ENCODE data around the gene AQP12B.
"Not testable (repeated sequence)": the region's sequence is repeated elsewhere in the genome, so short reads cannot be mapped to it uniquely, and the experiment has no call there.

AQP12B gene

DNA sequence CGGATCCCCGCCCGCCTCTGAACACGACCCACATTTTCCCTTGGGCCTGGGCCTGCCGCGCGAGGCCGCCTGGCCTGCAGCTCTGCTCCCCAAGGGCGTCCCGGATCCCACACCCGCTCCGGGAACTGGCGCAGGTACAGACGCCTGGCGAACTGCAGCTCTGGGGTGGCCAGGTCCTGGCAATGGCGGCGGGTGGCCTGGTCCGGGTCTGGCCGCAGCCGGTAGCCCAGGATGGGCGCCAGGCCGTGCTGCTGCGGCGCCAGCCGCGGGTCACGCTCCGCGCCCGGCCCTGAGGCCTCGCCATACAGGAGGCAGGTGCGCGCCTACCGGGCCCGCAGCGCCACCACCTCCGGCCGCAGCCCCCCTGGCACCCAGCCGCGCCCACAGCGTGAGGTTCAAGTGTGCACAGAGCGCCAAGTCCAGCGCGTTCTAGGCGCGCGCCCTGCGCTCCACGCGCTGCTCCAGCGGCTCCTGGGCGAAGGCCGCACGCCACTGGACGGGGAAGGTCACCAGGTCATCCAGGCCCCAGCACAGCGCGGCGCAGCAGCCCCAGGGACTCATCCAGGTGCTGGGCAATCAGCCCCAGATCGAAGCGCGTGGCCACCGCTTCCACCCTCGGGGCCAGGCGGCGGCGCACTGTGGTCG, 18.5 kb upstream of the AQP12B start:
- DNase-seq (ENCODE audit: low read depth): no peak

DNA sequence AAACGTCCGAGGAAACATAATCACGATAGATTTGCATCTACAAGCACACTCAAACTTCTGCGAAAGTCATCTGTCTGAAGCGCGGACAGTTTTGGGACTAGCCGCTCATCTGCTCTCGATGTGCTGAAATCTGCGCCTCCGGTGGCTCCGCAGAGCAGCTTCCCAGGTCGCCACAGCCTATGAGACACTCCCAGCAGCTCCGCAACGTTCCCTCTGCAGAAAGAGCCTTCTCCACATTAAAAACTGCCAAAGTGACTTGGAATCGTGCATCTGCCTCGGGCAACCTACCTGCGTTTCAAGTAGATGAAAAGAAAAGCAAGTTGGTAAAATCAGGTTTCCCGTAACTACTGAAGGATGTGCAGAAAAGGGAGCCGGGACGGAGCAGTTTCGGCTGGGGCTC, 17.9 kb upstream of the AQP12B start:
- not testable (repeated sequence) for DNase-seq (ENCODE audit: low read depth)

DNA sequence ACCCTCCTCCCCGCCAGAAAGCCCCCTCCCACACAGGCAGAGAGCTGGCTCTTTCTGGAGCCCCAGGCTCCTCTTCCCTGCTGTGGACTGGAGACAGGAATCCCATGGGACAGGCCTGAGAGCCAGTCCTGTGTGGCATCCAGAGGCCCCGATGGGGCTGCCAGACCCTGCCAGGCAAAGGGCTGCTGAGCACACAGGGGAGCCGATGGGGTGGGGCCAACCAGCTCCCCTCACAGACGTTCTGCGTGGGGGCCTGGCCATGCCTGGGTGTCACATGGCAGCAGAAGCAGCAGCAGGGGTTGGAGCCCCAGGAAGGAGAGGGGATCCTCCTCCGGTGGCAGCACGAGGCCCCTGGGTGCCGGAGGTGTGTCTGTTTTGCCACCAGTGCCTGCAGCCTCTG, 17.1 kb upstream of the AQP12B start:
- not testable (repeated sequence) for DNase-seq (ENCODE audit: low read depth)

DNA sequence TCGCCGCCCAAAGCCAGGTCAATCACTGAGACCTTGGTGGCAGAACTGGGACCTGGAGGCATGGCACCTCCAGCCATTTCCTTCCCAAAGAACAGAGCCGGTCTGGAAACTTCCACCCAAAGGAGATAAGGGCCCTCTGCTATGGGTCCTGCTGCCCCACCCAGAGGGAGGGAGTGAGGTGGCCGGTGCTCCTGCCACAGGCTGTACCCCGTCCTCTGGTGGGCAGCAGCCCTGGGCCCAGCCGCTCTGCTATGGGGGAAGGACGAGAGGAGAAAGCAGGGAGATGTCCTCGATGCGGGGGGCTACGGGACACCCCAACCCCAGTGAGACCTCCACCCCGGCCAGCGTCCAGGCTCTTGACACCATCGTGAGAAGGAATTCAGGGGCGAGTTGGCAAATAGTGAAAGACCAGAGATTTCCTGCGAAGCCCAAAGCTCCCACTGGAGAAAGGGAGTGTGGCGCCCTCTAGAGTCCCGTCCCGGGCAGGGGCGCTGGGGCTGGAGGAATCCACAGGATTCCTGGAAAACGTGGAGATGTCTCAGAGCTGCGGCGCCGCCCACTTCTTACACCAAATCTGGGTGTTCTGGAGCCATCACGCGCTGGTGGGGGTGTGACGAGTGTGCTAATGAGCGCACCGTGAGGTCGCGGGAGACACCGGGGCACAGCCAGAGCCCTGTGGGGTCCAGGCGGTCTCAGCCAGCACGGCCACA, 16.3 kb upstream of the AQP12B start:
- not testable (repeated sequence) for DNase-seq (ENCODE audit: low read depth)

DNA sequence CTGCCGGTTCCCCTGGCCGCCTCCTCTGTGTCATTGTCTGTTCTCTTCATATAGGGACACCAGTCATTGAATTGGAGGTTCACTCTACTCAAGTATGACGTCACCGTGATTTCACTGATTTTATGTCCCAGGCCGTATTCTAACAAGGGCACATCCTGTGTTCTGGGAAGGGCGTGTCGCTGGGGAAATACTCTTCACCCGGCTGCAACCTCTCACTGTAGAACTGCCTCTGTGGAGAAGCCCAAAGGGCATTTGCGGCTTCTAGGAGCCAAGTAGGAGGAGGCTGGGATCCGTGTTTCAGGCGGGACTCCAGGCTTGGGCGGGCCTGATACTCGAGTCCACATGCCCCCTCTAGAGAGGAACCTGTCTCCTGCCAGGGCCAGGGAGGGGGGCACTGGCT, 13.8 kb upstream of the AQP12B start:
- DNase-seq (ENCODE audit: low read depth): not testable (repeated sequence)

DNA sequence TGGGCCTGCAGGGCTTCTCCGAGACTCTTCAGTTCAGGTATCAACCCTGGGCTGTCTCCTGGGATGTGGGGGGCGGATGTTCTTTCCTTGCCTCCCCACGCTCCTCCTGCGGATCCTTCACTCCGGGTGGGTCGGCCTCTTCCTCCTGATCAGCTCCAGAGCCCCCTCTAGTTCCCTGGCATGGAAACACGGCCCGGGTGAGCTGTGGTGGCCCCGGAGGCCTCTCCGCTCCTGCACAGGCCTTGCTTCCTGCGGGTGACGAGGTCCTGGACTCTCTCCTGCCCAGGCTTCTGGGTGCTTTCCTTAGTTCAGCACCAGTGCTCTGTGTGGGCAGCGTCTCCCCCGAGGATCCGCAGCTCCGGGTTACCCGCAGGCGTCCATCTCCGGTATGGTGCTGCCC, 12.9 kb upstream of the AQP12B start:
- not testable (repeated sequence) for DNase-seq (ENCODE audit: low read depth)

DNA sequence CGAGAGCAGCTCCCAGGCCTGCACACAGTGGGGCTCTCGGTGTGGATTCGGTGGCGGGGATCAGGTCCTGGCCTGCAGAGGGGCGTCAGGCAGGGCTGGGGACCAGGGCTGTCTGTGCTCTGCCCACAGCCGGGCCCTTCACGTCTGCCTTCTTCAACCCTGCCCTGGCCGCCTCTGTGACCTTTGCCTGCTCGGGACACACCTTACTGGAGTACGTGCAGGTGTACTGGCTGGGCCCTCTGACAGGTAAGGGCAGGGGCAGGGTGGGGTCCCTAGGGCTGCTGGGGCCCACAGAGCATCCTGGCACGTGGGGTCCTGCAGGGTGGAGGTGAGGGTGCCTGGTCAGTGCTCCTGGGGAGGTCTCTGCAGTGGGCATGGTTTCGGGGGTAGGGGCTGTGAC, 11.6 kb upstream of the AQP12B start:
- not testable (repeated sequence) for DNase-seq (ENCODE audit: low read depth)

DNA sequence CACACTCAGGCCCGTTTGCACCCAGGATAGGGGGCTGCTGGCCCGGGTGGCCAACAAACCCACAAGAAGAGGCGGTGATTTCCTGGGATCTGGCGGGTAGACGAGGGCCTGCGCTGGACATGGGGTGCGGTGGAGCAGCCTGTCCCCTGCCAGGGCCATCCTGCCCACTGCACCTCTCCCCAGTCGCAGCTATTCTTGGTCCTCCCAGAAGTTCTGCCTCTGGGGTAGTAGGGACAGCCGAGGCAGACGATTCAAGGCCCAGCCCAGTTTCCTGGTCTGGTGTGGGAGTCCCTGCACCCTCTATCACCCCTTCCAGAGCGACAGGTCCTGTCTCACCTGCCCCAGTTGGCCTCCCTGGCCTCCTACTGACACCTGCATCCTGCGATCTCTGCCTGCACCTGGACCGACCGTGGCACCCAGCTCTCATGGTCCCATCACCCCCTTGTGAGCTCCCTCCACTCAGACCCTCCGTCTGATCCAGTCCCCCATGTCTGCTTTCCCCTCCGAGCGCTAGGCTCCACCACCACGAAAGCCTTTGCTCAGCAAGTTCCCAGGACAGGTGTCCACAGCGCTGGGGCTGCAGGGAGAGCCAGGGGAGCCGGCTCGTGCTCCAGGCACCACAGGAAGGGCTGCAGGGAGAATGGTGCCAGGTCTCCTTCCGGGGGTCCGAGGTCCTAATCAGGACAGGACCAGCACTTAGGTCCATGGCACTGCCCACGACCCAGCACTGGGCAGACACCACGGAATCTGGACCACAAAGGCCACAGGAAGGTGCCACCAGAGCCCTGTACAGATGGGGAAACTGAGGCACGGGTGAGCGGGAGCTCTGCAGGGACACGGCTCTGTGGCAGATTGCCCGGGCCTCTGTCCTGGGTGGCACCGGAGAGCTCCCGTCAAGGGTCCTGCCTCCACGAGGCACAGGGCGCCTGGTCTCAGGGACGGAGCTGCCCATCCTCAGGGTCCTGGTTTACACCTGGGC, 10.2 kb upstream of the AQP12B start:
- not testable (repeated sequence) for DNase-seq (ENCODE audit: low read depth)

DNA sequence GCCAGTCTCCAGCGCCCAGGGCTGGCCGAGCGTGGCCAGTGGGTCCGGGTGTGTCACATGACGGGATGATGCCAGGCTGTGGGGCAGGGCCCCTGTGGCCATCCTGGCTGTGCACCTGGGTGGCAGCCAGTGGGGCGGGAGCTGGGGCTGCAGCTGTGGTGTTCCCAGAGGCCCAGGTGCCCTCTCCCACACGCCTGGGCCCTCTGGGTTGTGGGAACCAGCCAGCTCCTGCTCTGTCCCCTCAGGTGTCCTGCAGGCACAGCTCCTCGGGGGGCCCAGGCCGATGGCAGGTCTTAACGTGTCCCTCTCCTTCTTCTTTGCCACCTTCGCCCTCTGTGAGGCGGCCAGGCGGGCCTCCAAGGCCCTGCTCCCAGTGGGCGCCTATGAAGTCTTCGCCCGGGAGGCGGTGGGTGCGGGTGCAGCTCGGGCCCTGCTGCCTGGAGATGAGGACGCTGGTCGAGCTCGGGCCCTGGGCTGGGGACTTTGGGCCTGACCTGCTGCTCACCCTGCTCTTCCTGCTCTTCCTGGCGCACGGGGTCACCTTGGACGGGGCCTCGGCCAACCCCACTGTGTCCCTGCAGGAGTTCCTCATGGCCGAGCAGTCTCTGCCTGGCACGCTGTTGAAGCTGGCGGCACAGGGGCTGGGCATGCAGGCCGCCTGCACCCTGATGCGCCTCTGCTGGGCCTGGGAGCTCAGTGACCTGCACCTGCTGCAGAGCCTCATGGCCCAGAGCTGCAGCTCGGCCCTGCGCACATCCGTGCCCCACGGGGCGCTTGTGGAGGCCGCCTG, 9.1 kb upstream of the AQP12B start, which contains the start of gene AQP12A:
TSS of gene AQP12A (plus strand) at position 236 of the 790 bp plus-strand sequence. CDS start at position 284, 48 bp downstream.
- not testable (repeated sequence) for DNase-seq (ENCODE audit: low read depth)

DNA sequence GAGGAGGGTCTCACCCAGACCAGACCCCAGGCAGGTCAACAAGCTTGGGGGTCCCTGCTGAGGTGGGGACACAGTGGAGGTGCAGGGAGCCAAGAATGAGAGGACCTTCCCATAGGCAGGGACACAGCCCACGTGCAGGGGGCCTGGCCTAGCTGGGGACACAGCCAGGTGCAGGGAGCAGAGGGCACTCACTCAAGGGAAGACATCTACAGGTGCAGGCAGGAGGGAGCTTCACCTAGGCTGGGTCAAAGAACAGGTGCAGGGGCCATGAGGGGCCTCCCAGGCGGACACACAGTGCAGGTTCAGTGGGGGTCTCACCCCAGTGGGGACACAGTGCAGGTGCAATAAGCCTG, 8.4 kb upstream of the AQP12B start:
- not testable (repeated sequence) for DNase-seq (ENCODE audit: low read depth)

DNA sequence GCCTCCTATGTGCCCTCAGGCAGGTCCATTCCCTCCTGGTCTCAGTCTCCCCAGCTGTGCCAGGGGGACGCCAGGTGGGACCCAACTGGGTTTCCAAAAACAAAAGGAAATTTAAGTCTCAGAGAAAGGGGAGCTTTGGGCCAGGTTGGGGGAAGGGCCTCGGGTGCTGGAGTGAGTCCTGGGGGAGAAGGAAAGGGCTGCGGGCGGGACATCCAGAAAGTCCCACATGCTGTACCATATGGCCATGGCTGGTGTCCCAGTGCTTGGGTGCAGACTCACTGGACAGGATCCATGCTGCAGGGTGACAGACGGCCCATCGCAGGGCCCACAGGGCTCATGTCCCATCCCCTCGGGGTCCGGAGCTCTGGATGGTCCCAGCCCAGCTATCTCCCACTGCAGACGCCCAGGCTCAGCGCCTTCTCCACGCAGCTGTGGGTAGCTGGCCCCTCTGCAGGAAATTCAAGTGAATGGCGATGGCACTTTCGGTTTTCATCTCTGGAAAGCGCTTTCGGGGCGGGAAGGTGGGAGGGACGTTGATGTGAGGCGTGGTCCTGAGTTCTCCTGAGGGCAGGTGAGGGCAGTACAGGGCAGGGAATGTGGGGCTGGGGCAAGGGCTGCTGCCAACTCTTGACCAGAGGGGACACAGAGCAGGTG, 7.9 kb upstream of the AQP12B start:
- not testable (repeated sequence) for DNase-seq (ENCODE audit: low read depth)

DNA sequence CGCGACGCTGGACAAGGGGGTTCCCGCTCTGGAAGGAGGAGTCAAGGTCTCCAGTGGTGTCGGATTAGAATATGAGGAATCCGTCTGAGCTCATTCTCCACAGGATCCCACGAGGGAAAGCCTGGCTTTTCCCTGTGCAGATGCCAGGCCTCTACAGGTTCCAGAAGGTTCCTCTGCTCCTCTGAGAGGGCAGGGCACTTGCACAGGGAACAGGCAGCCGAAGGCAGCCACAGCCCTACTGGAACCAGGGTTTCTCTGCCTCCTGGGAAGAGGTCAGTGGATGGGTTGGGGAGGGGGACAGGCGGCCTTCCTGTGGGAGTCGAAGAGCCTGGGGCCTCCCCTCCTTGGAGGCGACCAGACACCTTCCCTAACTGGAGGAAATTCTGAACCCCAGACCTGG, 7.3 kb upstream of the AQP12B start:
- DNase-seq (ENCODE audit: low read depth): no peak

DNA sequence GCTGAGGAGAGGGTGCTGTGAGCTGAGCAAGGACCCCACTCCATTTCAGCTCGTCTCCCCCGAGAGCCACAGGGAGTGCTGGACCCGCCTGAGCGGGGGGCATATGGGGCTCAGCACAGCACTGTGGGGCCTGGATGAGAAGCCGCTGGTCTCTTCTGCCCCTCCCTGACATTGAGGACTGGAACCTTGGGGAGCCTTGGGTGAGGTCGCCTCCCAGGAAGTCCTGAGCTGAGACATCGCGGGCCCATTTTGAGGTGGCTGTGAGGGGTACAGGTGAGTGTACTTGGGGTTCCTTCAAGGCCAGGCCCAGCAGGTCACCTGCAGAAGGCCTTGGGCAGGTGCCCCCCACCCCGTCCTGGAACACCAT, 5.9 kb upstream of the AQP12B start:
- DNase-seq (ENCODE audit: low read depth): no peak

DNA sequence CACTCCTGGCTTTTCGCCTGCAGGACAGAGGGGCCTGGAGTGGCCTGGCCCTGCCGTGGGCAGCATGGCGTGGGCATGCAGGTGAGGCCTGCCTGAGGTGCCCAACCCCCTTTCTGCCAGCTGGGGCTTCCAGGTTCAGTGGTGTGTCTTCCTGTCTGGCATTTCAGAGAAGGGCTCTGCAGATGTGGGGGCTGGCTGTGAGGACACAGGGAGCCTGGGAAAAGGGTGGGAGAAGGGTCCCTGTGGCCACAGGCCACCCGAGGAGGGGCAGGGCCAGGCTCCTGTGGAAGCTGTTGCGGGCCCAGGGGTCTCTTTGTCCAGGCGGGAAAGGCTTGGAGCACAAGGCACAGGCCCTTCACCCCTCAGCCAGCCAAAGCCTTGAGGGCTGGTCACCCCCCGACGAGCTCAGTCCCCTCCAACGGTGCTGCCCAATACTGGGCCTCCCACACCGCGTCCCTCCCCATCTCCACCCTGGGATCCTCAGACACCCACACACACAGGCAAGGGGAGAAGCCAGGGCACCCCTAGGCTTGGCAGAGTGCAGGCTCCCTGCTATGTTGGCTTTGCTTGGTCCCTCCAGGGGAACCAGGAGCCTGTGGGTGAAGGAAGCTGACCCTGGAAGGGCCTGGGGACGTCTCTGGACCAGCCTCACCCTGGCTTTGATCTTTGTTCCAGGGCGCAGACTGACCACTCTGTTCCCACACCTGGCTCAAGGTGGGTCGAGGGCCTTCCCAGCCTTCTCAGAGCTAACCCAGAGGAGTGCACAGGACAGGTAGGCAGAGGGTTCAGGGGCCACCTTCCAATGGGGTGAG, 5.3 kb upstream of the AQP12B start:
- no peak for DNase-seq (ENCODE audit: low read depth)

DNA sequence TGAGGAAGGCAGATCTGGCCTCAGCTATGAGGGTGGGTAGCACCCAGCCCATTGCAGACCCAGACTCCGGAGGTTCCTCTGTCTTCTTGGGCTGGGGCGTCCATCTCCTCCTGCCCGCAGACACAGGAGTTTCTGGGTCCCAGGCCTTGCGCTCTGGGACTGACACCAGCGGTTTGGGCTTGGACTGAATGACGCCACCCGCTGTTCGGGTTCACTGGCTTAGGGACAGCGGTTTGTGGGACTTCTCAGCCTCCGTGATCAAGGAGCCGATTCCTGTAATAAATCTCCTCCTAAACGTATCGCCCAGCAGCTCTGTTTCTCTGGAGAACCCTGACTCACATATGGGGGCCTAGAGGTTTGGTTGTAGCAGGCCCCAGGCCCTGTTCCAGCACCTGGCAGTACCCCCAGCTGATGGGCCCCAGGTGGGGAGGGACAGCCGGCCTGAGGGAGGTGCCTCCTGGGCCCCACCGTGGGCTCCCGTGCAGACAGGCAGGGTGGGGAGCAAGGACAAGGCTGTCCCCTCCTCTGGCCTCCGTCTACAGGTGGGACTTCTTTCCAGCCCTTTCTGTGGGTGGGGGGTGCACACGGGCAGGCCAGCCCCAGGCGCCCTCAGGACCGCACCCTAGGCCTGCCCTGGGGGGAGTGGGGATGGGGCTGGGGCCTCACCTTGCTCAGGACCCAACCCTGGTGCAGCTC, 4.5 kb upstream of the AQP12B start:
- DNase-seq (ENCODE audit: low read depth): no peak

DNA sequence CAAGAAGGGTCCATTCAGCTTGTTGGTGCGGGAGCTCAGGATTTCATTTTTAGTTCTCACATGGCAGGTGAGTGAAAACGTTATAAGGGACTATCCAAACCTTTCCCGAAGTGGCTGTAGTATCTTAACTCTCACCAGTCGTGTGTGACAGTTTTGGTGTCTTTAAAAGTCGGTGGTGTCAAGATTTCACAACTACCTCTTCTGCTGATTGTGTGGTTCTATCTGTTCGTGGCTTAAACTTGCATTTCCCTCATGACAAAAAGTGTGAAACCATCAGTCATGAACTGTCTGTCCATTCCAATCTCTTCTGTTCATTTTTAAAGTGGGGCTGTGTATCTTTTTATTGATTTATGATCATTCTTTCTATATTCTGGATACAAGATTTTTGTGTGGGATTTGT, 3.8 kb upstream of the AQP12B start:
- no peak for DNase-seq (ENCODE audit: low read depth)

DNA sequence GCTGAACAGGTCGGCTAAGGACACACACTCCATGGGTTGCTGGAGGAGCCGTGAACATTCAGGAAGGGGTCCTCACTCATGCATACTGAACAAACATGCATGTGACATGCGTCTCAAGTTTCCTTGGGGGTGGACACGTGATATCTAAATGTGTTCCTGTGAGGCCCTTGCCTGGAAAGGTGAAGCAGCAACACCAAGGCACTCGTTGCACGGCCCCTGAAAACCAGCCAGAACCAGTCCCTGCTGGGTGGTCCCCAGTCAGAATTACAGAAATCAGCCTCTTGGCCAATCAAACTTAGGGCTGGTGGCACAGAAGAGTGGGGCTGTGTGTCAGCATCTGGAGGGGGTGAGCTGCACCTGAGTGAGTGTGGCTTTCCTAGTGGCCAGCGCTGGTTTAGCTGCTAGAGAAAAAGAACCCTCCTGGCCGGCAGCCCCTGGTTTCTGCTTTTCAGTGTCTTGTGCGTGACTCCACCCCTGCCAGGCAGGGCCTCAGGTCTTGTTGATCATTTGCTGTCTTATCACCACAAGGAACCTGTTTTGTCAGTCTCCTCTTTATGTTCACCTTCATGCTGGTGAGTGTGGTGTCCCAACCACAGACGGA, 3.2 kb upstream of the AQP12B start:
- DNase-seq (ENCODE audit: low read depth): no peak

DNA sequence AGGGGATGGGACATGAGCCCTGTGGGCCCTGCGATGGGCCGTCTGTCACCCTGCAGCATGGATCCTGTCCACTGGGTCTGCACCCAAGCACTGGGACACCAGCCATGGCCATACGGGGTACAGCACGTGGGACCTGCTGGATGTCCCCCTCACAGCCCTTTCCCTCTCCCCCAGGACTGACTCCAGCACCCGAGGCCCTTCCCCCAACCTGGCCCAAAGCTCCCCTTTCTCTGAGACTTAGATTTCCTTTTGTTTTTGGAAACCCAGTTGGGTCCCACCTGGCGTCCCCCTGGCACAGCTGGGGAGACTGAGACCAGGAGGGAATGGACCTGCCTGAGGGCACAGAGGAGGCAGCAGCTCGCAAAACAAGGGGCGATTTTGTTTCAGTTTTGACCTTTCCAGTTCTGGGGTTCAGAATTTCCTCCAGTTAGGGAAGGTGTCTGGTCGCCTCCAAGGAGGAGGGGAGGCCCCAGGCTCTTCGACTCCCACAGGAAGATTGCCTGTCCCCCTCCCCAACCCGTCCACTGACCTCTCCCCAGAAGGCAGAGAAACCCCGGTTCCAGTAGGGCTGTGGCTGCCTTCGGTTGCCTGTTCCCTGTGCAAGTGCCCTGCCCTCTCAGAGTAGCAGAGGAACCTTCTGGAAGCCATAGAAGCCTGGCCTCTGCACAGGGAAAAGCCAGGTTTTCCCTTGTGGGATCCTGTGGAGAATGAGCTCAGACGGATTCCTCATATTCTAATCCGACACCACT, 1.5 kb upstream of the AQP12B start:
- not testable (repeated sequence) for DNase-seq (ENCODE audit: low read depth)
